Retinal pigment epithelial cell (primary cell): ENCODE measurements around the gene GAK.
A peak's percentile ranks its signal among the peaks of the same experiment; 100 is the strongest.
"Not testable (repeated sequence)": the region's sequence is repeated elsewhere in the genome, so short reads cannot be mapped to it uniquely, and the experiment has no call there.

Experiments
- DNase-seq: peaks from one replicate; pipeline ENCODE4 v3.0.0-alpha.2; 2010; ENCODE audit warnings: low read depth
- H3K4me3 ChIP-seq: 2 replicates; pipeline ENCODE4 v1.5.1; 2011; ENCODE audit warnings: mild to moderate bottlenecking, low read length, control low read depth, moderate library complexity
- CTCF ChIP-seq: conservative IDR thresholded peaks from 2 replicates; pipeline ENCODE4 v1.5.1; 2011; ENCODE audit warnings: low read depth, low read length, control low read depth, inconsistent platforms

Gene GAK

GRCh38 chr4:931960-932712, at the start of gene GAK, which contains the start of gene TMEM175:
TSS of gene GAK (minus strand) at chr4:932316. CDS start at chr4:932187, 129 bp downstream.
TSS of gene TMEM175 (plus strand) at chr4:932460. CDS start at chr4:947740, 15,280 bp downstream.
- TF ChIP-seq CTCF = no peak
- DNase-seq = peak; percentile 80
- H3K4me3 ChIP-seq = peak within 1 kb of the TSS; percentile 96

GRCh38 chr4:978957-979701, 47.0 kb upstream of the GAK start:
- no peak for DNase-seq
- TF ChIP-seq CTCF = no peak
- H3K4me3 ChIP-seq = no peak overlapping the region

- not testable (repeated sequence) for DNase-seq
Observed at GRCh38 chr4:976016-976415, 43.9 kb upstream of the GAK start.

GRCh38 chr4:974668-975067, 42.6 kb upstream of the GAK start:
- TF ChIP-seq CTCF = no peak
- H3K4me3 ChIP-seq = no peak overlapping the region
- no peak for DNase-seq

More at GRCh38 chr4:976016-976415, 43.9 kb upstream of the GAK start:
- not testable (repeated sequence) for H3K4me3 ChIP-seq

- no peak for TF ChIP-seq CTCF
- peak within 1 kb of the TSS; percentile 56 for H3K4me3 ChIP-seq
- DNase-seq = no peak
Observed at GRCh38 chr4:973431-974397, 41.6 kb upstream of the GAK start, which contains the start of gene DGKQ. TSS of gene DGKQ (minus strand) at chr4:973569. CDS start at chr4:973482, 87 bp downstream.

- H3K4me3 ChIP-seq = peak overlapping the region; percentile 56
Observed at GRCh38 chr4:972651-973424, 40.7 kb upstream of the GAK start.

More at GRCh38 chr4:972651-973424, 40.7 kb upstream of the GAK start:
- TF ChIP-seq CTCF = no peak
- DNase-seq = no peak
